Measurements from ENCODE around the gene HOXC9.

HOXC9 gene

DNA sequence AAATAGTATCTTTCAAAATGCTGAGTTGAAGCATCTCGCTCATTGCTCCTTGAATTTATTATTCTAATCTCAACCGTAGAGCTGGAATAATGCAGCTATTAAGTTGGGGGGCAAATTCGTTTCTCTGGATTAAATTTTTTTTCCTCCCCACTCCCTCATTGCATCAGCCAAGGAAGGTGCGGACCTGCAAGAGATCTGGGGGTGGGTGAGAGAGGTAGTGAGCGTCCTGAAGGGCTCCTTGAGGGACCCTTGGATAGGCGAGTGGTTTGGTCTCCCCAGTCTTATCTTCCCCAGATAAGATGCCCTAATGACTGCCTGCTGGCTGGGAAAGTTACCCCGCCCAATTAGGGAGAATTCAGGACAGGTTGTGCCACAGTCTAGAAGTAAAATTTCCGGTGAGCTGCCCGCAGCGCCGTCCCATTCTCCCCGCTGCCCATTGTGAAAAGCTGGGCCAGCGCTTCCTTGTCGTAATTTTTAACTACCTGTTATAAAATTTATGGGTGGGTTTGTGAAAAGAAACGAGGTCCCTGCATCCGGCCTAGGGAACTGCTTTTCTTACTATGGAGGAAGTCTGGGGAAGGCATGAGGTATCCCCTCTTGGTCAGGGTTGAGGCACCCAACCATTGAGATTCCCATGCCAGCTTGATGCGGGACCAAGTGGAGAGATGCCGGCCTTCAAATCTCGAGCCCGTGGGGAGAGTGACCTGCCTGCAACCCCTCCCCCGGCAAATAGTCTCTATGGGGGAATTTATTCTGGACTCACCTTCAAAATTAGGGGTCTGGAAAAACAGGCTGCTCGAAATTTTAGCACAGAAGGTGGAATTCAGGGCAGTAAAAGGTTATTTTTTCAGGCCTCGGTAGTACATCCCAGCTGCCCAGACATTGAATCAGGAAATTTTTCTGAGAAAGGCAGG is 15.3 kb downstream of the HOXC9 start:
- no peak for DNase-seq

DNA sequence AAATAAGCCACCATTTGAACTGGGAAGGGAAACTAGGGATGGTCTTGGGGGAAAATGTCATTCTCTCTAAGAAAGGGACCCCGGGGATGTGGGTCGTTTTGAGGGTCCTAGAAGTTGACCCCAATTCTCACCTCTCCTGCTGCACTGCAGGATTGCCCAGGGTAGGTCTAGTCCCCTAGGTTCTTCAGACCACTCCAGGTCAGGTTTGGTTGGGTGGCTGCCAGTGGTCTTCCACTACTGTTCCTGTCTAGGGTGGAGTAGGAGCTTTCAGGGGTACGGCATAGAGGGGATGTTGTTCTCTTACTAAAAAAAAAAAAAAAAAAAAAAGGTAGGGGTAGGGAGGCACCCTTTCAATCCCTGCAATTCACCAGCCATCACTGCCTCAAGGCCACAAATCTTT is 16.1 kb downstream of the HOXC9 start:
- DNase-seq, result no peak

DNA sequence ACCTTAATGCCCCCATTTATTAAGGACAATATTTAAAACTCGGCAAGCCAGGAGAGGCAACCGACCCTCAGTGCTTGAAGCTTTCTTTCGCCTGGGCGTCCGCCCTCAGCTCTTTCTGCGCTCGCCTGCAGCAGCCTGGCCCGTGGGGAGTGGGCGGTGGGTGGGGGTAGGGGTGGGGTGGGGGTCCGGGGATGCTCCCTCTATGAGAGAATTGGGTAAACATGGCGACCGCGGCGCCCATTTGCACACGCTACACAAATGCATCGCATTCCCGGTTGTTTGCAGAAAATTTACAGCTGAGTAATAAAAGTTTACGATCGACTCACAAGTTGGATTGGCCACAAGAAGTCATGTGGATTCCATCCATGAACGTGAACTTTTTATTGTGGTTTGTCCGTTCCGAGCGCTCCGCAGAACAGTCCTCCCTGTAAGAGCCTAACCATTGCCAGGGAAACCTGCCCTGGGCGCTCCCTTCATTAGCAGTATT is 16.6 kb downstream of the HOXC9 start:
- peak; percentile 88 for DNase-seq

DNA sequence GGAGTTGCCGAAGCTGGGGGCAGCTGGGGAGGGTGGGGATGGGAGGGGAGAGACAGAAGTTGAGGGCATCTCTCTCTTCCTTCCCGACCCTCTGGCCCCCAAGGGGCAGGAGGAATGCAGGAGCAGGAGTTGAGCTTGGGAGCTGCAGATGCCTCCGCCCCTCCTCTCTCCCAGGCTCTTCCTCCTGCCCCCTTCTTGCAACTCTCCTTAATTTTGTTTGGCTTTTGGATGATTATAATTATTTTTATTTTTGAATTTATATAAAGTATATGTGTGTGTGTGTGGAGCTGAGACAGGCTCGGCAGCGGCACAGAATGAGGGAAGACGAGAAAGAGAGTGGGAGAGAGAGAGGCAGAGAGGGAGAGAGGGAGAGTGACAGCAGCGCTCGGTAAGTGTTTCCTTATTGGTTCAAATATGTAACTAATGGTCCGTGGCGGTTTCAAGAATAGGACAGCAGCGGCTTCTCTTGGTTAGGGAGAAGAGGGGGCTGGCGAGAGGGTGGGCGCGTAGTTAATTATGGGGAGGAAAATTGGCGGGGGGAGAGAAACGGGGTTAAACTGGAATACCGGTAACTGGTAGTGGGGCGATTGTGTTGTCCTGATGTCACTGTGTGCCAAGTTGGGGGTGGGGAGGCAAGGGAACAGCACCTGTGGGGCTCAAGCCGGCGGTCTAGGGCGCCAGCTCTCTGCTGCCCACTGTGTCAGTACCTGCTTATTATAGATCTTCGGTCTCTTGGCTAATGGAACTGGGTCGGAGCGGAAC is 17.2 kb downstream of the HOXC9 start:
- peak; percentile 59 for DNase-seq

DNA sequence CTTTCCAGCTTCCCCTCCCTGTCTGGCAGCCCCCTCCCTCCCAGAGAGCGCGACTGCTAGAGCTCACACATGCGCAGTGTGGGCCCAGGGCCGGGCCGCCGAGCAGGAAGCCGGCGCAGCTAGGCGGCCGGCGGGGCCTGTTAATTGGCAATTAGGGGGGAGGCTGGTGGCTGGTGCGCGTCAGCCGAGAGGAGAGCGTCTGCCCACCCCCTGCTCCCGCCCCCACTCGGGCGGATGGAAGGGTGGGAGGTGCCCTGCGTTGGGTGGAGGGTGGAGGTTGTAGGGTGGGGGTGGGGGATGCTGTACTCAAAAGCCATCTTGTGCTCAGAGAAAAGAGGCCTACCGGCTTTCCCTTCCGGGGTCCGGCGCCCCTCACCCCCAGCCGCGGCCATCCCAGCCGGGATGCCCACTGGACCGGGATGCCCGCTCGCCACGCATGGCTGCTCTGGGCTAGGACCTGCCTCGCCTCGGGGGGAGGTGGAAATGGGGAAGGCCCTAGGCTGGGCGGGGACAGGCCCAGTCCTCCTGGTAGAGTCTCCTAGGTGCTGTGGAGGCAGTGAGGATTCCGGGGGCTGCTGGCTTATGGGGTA is 18.0 kb downstream of the HOXC9 start:
- peak; percentile 92 for DNase-seq

DNA sequence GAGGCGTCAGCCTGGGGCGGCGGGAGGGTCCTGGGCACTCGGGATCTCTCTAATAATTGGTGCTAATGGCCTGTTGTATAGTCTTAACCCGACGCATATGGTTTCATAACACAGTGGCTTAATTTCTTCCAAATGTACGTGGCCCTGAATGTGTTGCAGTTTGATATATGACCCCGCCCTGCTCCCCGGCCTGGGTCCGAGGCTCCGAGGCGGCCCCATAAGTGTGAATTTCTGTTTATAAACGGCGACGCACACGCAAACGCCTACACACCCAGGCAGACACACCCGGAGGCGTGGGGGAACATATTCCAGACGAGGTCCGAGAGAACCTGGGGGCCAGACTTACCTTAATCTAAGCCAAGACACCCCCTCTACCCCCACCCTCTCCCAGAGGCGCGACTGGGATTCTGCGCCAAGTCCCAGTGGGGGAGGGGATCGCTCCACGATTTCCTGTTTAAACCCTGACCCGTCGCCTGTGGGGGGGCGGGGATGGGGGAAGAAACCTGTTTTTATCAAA is 18.6 kb downstream of the HOXC9 start:
- no peak for DNase-seq

DNA sequence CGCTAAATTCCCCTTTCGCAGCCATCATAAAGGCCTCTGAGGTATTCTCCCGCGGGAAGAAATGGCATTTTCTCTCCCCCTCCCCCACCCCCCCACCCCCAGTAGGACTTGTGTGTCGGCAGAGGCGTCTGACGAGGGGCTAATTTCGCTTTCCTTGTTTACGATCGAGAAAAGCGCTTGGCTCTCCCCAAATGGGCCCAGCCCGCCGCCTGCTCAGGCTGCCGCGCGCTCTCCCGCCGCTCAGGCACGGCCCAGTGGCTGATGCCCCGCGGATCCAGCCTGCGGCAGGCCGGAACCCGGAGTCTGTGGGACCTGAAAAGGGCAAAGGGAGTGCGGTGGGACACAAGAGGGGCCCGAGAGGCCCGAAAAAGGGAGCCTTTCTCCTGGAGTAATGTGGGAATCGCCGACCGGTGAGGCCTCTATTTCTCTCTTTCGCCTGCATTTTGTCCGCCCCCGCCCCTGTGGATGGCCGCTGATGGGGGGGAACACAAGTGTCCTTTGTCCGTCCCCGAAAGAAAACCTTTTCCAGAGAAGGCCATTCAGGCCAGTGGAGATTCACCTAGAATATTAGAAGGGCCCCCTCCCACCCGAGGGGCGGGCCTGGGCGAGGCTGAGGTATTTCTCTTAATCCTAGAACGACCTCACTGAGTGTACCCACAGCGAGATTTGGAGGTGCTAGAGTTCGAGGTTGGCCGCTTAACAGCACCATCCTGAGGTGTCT is 19.3 kb downstream of the HOXC9 start:
- no peak for DNase-seq

DNA sequence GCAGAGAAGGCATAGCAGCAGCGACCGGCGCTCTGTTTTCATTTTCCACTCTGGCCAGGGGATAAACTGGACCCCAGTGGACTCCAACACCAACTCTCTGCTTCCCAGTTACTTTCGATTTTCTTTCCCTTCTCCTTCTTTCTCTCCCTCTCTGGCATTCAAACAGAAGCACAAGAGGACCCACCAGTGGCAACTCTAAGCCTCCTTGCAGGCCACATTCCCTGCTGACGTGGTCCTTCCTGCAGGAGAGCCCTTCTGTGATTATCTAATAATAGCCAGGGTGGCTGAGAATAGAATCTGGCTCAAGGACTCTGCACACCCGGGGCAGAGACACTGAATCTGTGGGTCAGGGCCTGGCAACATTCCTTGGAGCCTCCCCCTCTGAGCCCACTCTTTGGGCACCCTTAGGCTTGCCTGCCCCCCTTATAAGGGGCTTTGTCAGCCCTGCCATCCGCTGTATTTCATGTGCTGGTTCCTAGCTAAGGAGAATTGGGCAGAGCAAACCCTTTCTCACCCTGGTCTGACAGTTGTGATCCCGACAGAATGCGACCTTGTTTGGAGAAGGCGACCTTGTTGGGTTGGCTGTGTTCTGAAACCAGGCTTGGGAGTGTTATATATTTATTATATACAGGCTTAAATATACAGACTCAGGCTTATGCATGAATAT is 20.1 kb downstream of the HOXC9 start:
- peak; percentile 38 for DNase-seq

DNA sequence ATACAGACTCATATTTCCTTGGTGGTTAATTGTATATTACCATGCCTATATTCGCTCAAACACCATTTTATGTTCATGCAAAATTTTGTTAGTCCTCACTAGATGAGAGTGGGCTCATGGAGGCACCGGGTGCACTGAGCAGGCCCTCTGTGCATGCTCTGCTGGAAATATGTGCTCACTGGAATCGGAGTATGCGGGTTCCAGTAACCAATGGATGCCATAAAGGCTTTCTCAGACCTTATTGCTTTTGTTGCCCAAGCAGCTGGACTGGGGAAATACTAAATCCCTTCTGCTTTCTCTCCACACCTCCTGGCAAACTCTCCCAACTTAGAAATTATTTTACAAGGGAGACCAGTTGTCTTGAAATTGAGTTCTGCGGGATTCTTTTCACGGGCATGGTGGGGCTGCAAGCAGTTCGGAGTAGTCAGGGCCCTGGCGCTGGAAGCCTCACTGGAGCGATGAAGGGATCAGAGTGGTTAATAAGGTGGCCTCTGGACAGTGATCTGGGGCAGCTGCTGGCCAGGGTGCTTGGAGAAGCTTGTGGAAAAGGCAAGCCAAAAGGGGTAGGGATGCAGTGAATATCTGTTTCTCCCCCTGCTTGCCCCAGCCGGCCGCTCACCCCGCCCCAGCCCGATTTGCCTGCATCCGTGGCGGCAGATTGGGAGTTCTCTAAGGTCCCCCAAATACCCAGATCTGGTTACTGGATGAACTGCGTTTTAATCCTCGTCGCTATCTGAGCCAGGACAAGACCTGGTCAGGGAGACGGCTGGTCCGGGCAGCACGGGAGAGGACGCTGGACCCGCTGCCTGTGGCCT is 20.8 kb downstream of the HOXC9 start:
- DNase-seq, result no peak

DNA sequence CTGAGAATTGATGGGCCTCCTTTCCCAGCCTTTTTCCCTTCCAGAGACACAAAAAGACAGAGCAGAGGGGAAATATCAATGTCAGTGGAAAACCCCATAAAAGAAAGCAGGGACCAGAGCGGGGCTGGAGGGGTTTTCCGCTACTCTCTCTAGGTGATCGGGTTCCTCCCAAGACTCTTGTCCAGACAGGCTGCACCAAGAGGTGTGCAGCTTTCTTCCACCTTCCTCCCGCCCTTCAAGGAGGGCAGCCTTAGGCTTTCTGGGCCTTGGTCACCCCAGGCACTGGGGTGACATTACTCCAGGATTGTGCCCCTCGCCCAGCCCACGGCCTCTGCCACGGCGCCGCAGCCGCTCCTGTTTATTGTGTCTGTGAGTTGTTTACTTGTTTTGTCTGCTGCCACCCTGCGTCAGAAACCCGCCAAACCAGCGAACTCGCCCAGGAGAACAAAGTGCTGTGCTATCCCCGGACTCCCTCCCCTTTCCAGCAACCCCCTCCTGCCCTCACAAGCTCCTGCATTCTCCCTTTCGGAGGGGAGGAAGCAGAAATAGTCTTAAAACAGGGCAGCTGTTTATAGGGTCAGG is 21.6 kb downstream of the HOXC9 start:
- DNase-seq, result no peak

DNA sequence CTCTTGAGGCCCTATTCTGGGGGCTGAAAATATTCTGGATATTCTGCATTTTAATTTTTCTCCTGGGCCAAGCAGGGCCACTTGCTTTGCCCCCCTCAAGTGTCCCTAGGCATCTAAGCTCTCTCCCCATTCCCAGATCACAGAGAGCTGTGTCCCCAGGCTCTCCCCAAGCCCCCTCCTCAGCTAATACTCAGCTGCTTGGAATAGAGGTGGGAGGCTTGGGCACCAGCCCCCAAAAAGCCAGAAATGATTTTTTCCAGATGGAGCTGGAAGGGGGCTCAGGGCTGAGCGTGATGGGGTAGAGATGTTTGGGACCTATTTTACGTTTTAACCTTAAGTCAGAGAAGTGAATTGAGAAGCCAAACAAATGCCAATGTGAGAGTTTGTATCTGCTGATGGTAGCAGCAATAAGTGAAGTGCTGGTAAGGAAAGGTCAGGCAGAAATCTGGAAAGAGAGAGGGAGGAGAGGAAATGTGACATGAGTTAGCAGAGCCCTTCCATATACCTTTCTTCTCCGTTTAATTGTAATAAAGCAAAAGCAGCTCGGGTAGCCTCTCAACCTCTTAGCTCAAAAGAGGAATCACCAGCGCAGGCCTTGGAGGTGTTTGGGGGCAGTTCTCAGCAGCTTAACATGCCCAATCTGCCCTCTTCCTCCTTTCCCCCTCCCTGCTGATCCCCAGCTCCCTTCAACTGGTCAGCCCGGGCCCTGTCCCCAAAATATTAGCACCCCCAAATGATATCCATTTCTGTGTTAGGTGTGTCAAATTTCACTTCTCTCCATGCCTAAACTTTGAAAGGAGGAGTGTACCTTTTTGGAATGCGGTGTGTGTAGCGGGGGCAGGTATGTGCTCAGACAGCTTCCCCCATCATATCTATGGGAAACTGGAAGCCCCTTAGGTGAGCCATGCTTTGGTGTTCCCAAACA is 23.3 kb downstream of the HOXC9 start:
- DNase-seq, result no peak

DNA sequence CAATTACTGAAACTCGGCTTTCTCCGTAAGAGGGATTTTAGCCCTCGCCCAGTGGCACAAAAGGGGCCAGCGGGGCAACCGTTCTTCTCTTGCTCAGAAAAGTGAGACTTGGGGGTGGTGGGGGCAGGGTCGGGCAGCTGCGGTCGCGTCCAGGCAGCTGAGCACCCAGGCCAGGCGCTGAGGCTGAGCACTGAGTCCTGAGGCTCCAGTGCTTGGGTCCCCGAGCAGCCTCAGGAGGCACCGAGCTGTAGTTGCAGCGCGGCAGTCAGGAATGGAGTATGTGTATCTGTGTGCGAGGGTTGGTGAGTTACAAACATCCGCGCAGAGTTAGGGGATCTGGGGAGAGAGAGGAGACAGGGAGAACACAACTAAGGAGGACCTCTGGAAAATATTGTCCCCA is 24.2 kb downstream of the HOXC9 start:
- DNase-seq, result no peak

DNA sequence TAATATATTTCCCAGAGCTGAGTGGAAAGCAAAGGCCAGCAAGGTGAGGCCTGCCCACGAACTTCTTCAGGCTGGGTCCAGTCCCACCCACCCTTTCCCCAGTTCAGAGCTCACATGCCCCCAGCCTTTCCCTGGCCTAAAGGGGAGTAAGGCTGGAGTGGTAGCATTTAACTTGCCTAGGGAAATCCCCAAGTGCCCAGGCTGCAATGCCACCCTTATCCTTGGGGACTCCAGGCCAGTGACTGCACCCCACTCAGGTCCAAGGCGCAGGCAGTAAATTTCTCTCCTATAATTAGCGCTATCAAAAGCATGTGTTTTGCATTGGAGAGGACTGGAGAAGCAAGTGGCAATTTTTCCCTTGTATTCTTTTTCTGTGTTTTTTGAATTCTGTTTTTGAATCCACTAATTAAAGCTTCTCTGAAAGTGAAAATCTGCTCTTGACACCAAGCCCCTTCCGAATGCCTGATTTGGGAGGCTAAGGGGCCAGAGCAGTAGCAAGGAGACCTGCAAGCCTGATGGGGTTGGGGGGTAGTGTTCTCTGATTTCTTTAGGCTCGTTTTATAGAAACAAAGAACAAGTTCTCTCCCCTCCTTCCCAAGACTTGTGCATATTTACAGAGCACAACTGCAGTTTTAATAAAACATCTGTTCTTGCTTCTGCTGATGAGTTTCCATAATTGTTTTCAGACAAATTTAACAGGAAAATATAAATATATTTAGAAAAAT is 24.8 kb downstream of the HOXC9 start:
- DNase-seq, result no peak

DNA sequence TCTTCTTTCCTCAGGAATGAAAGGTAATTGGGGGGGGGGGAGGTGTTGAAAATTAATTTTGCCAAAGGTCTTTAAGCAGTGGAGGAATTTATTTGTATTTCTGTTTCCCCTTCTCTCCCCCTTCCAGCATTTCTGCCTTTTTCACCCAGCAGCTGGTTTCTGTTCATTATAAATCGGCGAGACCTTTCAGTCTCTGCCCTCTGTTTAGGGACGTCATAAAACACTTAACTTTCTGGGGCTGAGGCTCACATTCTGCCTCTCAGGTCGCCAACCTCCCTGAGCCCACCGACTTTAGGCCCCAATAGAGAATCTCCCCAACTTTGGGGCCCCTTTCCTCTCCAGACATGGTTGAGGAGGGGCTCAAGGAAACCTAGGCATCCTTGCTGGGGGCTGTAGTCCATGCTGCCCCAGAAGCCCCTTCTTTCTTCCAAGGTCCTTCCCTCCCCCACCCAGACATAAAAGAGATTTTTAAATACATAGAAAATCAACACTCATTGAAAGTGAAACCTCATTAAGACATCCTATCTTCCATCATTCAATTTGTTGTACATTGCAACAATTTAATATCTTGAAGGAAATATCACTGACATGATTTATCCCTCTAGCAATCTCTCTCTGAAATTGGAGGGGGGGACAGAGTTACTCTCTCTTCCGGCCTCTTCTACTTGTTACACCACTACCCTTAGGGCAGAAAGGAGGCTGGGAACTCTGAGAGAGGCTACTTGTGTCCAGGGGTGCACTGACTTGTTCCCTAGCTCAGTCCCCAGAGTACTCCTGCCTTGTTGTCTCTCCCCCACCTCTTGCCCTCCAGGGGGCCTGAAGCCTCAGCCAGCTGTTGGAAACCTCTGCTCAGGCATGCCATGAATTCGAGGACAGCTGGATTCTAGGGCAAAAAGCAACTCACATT is 25.8 kb downstream of the HOXC9 start:
- no peak for DNase-seq

DNA sequence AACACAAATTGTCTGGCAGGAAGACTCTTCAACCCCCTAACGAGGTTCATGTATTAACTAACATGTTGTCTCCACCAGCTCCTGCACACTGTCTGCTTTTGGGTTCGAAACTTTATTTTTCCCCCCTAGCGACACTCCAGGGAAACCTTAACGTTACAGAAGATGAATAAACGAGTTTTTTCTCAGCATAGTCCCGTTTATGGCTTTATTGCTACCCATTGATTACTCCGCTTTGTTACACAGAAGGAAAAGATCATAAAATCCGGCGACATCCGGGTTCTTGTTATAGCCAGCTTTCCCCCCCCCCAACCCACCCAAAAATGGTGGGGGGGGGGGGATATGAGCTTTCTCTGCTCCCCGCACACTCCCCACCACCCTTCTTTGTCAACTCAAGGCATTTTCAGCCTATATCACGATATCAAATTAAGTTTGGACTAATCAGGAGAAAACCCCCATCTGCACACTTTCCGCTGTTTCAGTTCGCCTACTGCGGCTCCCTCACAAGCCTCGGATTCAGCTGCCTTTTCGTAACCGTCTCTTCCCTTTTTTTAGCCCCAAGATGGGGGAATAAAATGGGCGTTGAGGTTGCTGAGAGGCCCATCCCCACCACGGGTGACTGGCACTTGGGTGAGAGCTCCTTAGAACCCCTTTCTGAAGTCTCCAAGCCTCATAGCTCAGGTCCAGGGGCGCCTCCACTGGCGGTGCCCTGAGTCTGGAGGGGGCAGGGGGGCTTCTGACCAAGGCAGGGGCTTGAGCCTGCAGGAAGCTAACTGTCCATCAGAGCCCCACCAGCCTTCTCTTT is 26.9 kb downstream of the HOXC9 start:
- no peak for DNase-seq

DNA sequence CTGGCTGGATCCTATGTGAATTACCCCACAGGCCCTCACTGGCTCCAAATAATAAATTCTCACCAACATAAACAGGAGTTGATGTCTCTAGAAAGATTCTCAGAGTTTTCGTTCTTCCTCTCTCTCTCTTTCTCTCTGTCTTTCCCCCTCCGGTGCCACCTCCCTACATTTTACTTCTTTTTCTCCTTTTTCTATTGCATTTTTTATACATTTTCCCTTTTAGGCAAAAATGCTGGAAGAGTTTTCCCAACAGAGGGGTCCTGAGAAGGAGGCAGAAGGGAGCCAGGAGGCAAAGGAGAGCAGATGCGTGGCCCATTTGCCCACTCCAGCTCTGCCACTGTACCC is 27.5 kb downstream of the HOXC9 start:
- no peak for DNase-seq
